Measurements from ENCODE around the gene HOXA3. TPM values are rescaled to one million over a fixed set of nuclear protein-coding genes. Genes with fewer than 3 reads are reported as not detected.

The HOXA3 gene
- total RNA-seq, 1 experiment from 2014 or later, result not detected

DNA sequence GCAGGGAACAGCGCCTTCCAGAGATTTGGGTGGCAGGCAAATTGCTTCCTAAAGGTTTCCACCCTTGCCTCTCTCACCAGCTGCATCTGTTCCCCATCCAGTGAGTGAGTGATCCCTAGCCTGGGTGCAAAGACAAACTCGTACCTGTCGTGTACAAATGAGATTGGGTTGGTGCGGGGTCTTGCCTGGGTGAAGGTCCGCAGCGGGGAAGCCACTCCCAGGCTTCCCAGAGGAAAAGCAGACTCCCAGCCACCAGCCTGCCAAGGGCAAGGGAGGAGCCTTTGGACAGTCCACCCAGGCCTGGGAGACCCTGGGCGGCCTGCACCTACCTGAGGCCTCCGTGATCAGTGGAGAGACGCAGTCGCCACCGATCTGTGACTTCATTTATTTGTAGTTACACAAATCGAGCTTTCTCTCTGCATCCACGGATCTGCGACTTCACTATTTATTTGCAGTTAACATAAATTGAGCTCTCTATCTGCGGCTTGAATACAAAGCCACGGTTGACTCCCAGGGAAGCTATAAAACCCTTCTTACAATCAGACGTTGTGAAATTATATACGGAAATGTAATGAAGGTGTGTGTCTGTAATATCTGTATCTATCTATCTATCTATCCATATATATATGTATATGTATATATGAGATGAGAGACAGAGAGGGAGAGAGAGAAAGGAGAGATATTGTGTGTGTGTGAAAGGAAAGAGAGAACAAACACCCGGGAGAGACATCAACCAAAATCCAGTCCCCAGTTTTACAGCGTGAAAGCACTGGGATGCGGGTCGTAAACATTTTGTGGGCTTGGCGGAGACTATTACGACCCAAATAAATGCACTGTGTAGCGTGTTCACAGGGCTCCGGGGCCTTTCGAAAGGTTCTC lies 7.1 kb upstream of the HOXA3 start (continued):
- TF ChIP-seq, protein P1, sequence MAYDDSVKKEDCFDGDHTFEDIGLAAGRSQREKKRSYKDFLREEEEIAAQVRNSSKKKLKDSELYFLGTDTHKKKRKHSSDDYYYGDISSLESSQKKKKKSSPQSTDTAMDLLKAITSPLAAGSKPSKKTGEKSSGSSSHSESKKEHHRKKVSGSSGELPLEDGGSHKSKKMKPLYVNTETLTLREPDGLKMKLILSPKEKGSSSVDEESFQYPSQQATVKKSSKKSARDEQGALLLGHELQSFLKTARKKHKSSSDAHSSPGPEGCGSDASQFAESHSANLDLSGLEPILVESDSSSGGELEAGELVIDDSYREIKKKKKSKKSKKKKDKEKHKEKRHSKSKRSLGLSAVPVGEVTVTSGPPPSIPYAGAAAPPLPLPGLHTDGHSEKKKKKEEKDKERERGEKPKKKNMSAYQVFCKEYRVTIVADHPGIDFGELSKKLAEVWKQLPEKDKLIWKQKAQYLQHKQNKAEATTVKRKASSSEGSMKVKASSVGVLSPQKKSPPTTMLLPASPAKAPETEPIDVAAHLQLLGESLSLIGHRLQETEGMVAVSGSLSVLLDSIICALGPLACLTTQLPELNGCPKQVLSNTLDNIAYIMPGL (CRISPR knock-in tag; IDR thresholded peaks at IDR 0.05), result no peak
- TF ChIP-seq, protein P2, sequence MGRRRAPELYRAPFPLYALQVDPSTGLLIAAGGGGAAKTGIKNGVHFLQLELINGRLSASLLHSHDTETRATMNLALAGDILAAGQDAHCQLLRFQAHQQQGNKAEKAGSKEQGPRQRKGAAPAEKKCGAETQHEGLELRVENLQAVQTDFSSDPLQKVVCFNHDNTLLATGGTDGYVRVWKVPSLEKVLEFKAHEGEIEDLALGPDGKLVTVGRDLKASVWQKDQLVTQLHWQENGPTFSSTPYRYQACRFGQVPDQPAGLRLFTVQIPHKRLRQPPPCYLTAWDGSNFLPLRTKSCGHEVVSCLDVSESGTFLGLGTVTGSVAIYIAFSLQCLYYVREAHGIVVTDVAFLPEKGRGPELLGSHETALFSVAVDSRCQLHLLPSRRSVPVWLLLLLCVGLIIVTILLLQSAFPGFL (CRISPR knock-in tag; IDR thresholded peaks at IDR 0.05; ENCODE audit: borderline replicate concordance), result no peak
- TF ChIP-seq KAT7 (CRISPR knock-in tag; IDR thresholded peaks at IDR 0.05; ENCODE audit: borderline replicate concordance) (no peak), CBFB (CRISPR knock-in tag; IDR thresholded peaks at IDR 0.05; ENCODE audit: low read depth) (no peak), NFYB (CRISPR knock-in tag; conservative IDR thresholded peaks at IDR 0.05; ENCODE audit: low read depth) (no peak)

DNA sequence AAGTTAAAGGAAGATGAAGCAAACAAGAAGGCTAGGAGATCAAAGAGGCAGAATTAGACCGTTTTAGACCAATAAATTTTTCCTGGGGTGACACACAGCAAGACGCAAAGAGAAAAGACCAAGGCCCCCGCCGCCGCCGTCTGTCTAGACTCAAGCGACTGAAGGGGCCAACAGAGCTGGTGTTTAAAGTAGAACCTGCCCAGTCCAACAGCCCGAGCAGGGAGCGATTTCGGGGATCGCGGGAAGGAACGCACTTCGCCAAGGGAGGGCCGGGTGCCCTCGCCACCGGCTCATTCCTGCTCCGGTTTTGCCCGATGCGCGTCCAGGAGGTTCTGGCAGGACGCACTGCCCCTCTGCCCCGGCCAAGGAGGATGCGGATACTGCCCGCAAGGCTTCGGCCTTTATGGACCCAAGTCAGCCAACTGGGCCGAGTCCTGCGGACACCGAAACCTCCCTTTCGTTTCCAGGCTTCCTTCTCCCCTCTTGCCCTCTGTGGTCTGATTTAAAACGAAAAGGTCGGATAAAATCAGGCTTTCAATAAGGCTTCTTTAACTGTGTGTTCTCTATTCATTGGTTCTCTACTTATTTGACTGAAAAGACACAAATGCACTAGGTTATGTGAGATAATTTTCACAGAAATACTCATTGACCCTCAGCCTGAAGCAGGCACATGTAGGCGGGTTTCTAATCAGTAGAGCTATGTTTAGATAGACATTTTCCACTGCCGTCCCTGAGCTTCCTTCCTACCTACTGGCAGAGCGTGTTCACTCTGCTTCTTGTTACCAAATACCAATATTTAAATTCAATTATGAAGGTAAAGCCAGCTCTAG lies 6.3 kb upstream of the HOXA3 start:
- ATAC-seq, result no peak
- Mint-ChIP-seq H3K4me3 (no peak overlapping the region), H3K27me3 (ENCODE audit: low read depth) (peaks cover 100% of the 10 kb centered on the region), H3K36me3 (peaks cover 3% of the 10 kb centered on the region), H3K9me3 (no peaks in the 10 kb centered on the region), H3K4me1 (peaks cover 10% of the 10 kb centered on the region), H3K27ac (no peak overlapping the region)
- DNase-seq (ENCODE audit: low spot score), result no peak
- CTCF ChIA-PET, result interaction anchor here (0.8 to 1.0 kb wide), 4 partner anchors 8 to 789 kb away, joined by 3 read pairs; no protein-coding TSS in a partner anchor
- POLR2A ChIA-PET, result interaction anchor here (0.6 kb wide), 1 partner anchor 62 kb away, joined by 3 read pairs; no protein-coding TSS in a partner anchor
- TF ChIP-seq GRHL2 (CRISPR knock-in tag; IDR thresholded peaks at IDR 0.05; ENCODE audit: insufficient replicate concordance, severe bottlenecking) (no peak), FOXJ3 (CRISPR knock-in tag; IDR thresholded peaks at IDR 0.05; ENCODE audit: borderline replicate concordance) (no peak), ATF1 (CRISPR knock-in tag; IDR thresholded peaks at IDR 0.05) (no peak), ZNF121 (CRISPR knock-in tag; IDR thresholded peaks at IDR 0.05) (no peak)
- TF ChIP-seq, protein P3, sequence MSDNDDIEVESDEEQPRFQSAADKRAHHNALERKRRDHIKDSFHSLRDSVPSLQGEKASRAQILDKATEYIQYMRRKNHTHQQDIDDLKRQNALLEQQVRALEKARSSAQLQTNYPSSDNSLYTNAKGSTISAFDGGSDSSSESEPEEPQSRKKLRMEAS (CRISPR knock-in tag; IDR thresholded peaks at IDR 0.05), result no peak
- TF ChIP-seq, protein P4, sequence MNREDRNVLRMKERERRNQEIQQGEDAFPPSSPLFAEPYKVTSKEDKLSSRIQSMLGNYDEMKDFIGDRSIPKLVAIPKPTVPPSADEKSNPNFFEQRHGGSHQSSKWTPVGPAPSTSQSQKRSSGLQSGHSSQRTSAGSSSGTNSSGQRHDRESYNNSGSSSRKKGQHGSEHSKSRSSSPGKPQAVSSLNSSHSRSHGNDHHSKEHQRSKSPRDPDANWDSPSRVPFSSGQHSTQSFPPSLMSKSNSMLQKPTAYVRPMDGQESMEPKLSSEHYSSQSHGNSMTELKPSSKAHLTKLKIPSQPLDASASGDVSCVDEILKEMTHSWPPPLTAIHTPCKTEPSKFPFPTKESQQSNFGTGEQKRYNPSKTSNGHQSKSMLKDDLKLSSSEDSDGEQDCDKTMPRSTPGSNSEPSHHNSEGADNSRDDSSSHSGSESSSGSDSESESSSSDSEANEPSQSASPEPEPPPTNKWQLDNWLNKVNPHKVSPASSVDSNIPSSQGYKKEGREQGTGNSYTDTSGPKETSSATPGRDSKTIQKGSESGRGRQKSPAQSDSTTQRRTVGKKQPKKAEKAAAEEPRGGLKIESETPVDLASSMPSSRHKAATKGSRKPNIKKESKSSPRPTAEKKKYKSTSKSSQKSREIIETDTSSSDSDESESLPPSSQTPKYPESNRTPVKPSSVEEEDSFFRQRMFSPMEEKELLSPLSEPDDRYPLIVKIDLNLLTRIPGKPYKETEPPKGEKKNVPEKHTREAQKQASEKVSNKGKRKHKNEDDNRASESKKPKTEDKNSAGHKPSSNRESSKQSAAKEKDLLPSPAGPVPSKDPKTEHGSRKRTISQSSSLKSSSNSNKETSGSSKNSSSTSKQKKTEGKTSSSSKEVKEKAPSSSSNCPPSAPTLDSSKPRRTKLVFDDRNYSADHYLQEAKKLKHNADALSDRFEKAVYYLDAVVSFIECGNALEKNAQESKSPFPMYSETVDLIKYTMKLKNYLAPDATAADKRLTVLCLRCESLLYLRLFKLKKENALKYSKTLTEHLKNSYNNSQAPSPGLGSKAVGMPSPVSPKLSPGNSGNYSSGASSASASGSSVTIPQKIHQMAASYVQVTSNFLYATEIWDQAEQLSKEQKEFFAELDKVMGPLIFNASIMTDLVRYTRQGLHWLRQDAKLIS (CRISPR knock-in tag; IDR thresholded peaks at IDR 0.05; ENCODE audit: borderline replicate concordance), result no peak
- TF ChIP-seq, protein P5, sequence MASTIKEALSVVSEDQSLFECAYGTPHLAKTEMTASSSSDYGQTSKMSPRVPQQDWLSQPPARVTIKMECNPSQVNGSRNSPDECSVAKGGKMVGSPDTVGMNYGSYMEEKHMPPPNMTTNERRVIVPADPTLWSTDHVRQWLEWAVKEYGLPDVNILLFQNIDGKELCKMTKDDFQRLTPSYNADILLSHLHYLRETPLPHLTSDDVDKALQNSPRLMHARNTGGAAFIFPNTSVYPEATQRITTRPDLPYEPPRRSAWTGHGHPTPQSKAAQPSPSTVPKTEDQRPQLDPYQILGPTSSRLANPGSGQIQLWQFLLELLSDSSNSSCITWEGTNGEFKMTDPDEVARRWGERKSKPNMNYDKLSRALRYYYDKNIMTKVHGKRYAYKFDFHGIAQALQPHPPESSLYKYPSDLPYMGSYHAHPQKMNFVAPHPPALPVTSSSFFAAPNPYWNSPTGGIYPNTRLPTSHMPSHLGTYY (CRISPR knock-in tag; IDR thresholded peaks at IDR 0.05), result no peak
- TF ChIP-seq, protein P6, sequence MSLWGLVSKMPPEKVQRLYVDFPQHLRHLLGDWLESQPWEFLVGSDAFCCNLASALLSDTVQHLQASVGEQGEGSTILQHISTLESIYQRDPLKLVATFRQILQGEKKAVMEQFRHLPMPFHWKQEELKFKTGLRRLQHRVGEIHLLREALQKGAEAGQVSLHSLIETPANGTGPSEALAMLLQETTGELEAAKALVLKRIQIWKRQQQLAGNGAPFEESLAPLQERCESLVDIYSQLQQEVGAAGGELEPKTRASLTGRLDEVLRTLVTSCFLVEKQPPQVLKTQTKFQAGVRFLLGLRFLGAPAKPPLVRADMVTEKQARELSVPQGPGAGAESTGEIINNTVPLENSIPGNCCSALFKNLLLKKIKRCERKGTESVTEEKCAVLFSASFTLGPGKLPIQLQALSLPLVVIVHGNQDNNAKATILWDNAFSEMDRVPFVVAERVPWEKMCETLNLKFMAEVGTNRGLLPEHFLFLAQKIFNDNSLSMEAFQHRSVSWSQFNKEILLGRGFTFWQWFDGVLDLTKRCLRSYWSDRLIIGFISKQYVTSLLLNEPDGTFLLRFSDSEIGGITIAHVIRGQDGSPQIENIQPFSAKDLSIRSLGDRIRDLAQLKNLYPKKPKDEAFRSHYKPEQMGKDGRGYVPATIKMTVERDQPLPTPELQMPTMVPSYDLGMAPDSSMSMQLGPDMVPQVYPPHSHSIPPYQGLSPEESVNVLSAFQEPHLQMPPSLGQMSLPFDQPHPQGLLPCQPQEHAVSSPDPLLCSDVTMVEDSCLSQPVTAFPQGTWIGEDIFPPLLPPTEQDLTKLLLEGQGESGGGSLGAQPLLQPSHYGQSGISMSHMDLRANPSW (CRISPR knock-in tag; conservative IDR thresholded peaks at IDR 0.05; ENCODE audit: low read depth), result no peak
- TF ChIP-seq, protein P7, sequence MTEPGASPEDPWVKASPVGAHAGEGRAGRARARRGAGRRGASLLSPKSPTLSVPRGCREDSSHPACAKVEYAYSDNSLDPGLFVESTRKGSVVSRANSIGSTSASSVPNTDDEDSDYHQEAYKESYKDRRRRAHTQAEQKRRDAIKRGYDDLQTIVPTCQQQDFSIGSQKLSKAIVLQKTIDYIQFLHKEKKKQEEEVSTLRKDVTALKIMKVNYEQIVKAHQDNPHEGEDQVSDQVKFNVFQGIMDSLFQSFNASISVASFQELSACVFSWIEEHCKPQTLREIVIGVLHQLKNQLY (CRISPR knock-in tag; IDR thresholded peaks at IDR 0.05), result no peak
- TF ChIP-seq, protein P8, sequence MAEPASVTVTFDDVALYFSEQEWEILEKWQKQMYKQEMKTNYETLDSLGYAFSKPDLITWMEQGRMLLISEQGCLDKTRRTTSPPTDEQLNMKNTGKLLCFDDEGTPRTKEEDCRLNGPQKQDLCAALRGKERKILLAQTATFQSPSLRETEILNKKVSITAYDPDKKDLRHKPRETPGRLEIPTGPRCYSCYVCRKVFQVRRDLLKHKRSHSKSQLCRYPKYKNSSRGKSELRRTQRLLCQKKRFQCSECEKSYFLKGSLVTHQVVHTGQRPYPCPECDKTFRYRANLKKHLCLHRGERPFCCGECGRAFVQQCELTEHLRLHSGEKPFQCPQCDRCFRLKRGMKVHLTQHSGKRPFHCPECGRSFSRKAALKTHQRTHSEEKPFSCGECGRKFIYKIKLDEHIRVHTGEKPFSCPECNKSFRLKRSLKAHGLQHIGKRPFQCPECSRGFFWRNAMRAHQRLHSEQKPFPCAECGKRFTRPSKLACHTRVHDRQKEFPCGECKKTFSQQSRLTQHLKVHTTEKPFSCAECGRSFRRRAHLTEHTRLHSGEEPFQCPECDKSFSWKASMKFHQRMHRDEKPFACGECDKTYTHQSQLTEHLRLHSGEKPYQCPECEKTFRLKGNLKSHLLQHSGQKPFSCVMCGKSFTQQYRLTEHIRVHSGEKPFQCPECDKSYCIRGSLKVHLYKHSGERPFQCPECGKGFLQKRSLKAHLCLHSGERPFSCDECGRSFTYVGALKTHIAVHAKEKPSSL (CRISPR knock-in tag; conservative IDR thresholded peaks at IDR 0.05), result no peak
- TF ChIP-seq, protein P9, sequence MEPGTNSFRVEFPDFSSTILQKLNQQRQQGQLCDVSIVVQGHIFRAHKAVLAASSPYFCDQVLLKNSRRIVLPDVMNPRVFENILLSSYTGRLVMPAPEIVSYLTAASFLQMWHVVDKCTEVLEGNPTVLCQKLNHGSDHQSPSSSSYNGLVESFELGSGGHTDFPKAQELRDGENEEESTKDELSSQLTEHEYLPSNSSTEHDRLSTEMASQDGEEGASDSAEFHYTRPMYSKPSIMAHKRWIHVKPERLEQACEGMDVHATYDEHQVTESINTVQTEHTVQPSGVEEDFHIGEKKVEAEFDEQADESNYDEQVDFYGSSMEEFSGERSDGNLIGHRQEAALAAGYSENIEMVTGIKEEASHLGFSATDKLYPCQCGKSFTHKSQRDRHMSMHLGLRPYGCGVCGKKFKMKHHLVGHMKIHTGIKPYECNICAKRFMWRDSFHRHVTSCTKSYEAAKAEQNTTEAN (CRISPR knock-in tag; IDR thresholded peaks at IDR 0.05), result no peak

Measured in WTC11 (cell line).